ENCODE results near the gene PDS5A. TPM values are rescaled to one million over a fixed set of nuclear protein-coding genes. Genes with fewer than 3 reads are reported as not detected.
"Not testable (repeated sequence)": the region's sequence is repeated elsewhere in the genome, so short reads cannot be mapped to it uniquely, and the experiment has no call there.

The PDS5A gene
- total RNA-seq, 1 experiment from 2014 or later, result 37.1 TPM

GRCh38 chr4:39941682-39942217 lies 36.0 kb downstream of the PDS5A start:
- no peaks in the 10 kb centered on the region for H3K27me3 ChIP-seq (ENCODE audit: control insufficient read depth, insufficient read depth, low read length)
- H3K4me3 ChIP-seq (ENCODE audit: insufficient read depth, low read depth, low read length), result no peak overlapping the region
- no peaks in the 10 kb centered on the region for H3K36me3 ChIP-seq (replicated peaks; ENCODE audit: control insufficient read depth, insufficient read depth, low read length)
- DNase-seq, result no peak

GRCh38 chr4:39937683-39938268 lies 39.9 kb downstream of the PDS5A start:
- Histone ChIP-seq H3K4me3 (ENCODE audit: insufficient read depth, low read depth, low read length) (no peak overlapping the region), H3K36me3 (replicated peaks; ENCODE audit: control insufficient read depth, insufficient read depth, low read length) (no peaks in the 10 kb centered on the region), H3K27me3 (ENCODE audit: control insufficient read depth, insufficient read depth, low read length) (no peaks in the 10 kb centered on the region)
- DNase-seq, result no peak

- Histone ChIP-seq H3K36me3 (replicated peaks; ENCODE audit: control insufficient read depth, insufficient read depth, low read length) (no peaks in the 10 kb centered on the region), H3K27me3 (ENCODE audit: control insufficient read depth, insufficient read depth, low read length) (no peaks in the 10 kb centered on the region), H3K4me3 (ENCODE audit: insufficient read depth, low read depth, low read length) (no peak overlapping the region)
- peak; percentile 22 for DNase-seq
Observed at GRCh38 chr4:39936565-39937418, 40.9 kb downstream of the PDS5A start.

- H3K36me3 ChIP-seq (replicated peaks; ENCODE audit: control insufficient read depth, insufficient read depth, low read length), result no peaks in the 10 kb centered on the region
- no peak for DNase-seq
- no peak overlapping the region for H3K4me3 ChIP-seq (ENCODE audit: insufficient read depth, low read depth, low read length)
- no peaks in the 10 kb centered on the region for H3K27me3 ChIP-seq (ENCODE audit: control insufficient read depth, insufficient read depth, low read length)
Observed at GRCh38 chr4:39933671-39934590, 43.8 kb downstream of the PDS5A start.

GRCh38 chr4:39932776-39933402 lies 44.8 kb downstream of the PDS5A start:
- Histone ChIP-seq H3K36me3 (replicated peaks; ENCODE audit: control insufficient read depth, insufficient read depth, low read length) (peaks cover under 1% of the 10 kb centered on the region), H3K27me3 (ENCODE audit: control insufficient read depth, insufficient read depth, low read length) (no peaks in the 10 kb centered on the region), H3K4me3 (ENCODE audit: insufficient read depth, low read depth, low read length) (no peak overlapping the region)
- DNase-seq, result no peak

- Histone ChIP-seq H3K36me3 (replicated peaks; ENCODE audit: control insufficient read depth, insufficient read depth, low read length) (peaks cover 1% of the 10 kb centered on the region), H3K27me3 (ENCODE audit: control insufficient read depth, insufficient read depth, low read length) (no peaks in the 10 kb centered on the region), H3K4me3 (ENCODE audit: insufficient read depth, low read depth, low read length) (no peak overlapping the region)
- no peak for DNase-seq
Observed at GRCh38 chr4:39931441-39931901, 46.2 kb downstream of the PDS5A start.

GRCh38 chr4:39928538-39928937 lies 49.2 kb downstream of the PDS5A start:
- Histone ChIP-seq H3K4me3 (ENCODE audit: insufficient read depth, low read depth, low read length) (no peak overlapping the region), H3K27me3 (ENCODE audit: control insufficient read depth, insufficient read depth, low read length) (no peaks in the 10 kb centered on the region), H3K36me3 (replicated peaks; ENCODE audit: control insufficient read depth, insufficient read depth, low read length) (peaks cover 1% of the 10 kb centered on the region)
- no peak for DNase-seq

GRCh38 chr4:39924014-39924413 lies 53.7 kb downstream of the PDS5A start:
- H3K4me3 ChIP-seq (ENCODE audit: insufficient read depth, low read depth, low read length), result no peak overlapping the region
- H3K36me3 ChIP-seq (replicated peaks; ENCODE audit: control insufficient read depth, insufficient read depth, low read length), result peaks cover 3% of the 10 kb centered on the region
- no peaks in the 10 kb centered on the region for H3K27me3 ChIP-seq (ENCODE audit: control insufficient read depth, insufficient read depth, low read length)
- no peak for DNase-seq

- Histone ChIP-seq H3K27me3 (ENCODE audit: control insufficient read depth, insufficient read depth, low read length) (no peaks in the 10 kb centered on the region), H3K4me3 (ENCODE audit: insufficient read depth, low read depth, low read length) (no peak overlapping the region), H3K36me3 (replicated peaks; ENCODE audit: control insufficient read depth, insufficient read depth, low read length) (peaks cover 2% of the 10 kb centered on the region; the same call in 1 of the 2 replicates)
- DNase-seq, result no peak
Observed at GRCh38 chr4:39922399-39922798, 55.3 kb downstream of the PDS5A start.

- Histone ChIP-seq H3K4me3 (ENCODE audit: insufficient read depth, low read depth, low read length) (no peak overlapping the region), H3K36me3 (replicated peaks; ENCODE audit: control insufficient read depth, insufficient read depth, low read length) (peaks cover 2% of the 10 kb centered on the region), H3K27me3 (ENCODE audit: control insufficient read depth, insufficient read depth, low read length) (no peaks in the 10 kb centered on the region)
- DNase-seq, result no peak
Observed at GRCh38 chr4:39913471-39913870, 64.2 kb downstream of the PDS5A start.

- Histone ChIP-seq H3K4me3 (ENCODE audit: insufficient read depth, low read depth, low read length) (no peak overlapping the region), H3K27me3 (ENCODE audit: control insufficient read depth, insufficient read depth, low read length) (no peaks in the 10 kb centered on the region), H3K36me3 (replicated peaks; ENCODE audit: control insufficient read depth, insufficient read depth, low read length) (peaks cover 2% of the 10 kb centered on the region)
- no peak for DNase-seq
Observed at GRCh38 chr4:39910064-39910463, 67.6 kb downstream of the PDS5A start.

GRCh38 chr4:39908284-39908683 lies 69.4 kb downstream of the PDS5A start:
- H3K4me3 ChIP-seq (ENCODE audit: insufficient read depth, low read depth, low read length), result no peak overlapping the region
- DNase-seq, result no peak
- H3K36me3 ChIP-seq (replicated peaks; ENCODE audit: control insufficient read depth, insufficient read depth, low read length), result no peaks in the 10 kb centered on the region; the same call in 1 of the 2 replicates
- no peaks in the 10 kb centered on the region for H3K27me3 ChIP-seq (ENCODE audit: control insufficient read depth, insufficient read depth, low read length)

GRCh38 chr4:39905656-39906055 lies 72.1 kb downstream of the PDS5A start:
- Histone ChIP-seq H3K36me3 (replicated peaks; ENCODE audit: control insufficient read depth, insufficient read depth, low read length) (no peaks in the 10 kb centered on the region; the same call in 1 of the 2 replicates), H3K4me3 (ENCODE audit: insufficient read depth, low read depth, low read length) (no peak overlapping the region), H3K27me3 (ENCODE audit: control insufficient read depth, insufficient read depth, low read length) (no peaks in the 10 kb centered on the region)
- DNase-seq, result no peak

GRCh38 chr4:39905019-39905418 lies 72.7 kb downstream of the PDS5A start:
- not testable (repeated sequence) for H3K4me3 ChIP-seq (ENCODE audit: insufficient read depth, low read depth, low read length); DNase-seq; H3K27me3 ChIP-seq (ENCODE audit: control insufficient read depth, insufficient read depth, low read length); H3K36me3 ChIP-seq (replicated peaks; ENCODE audit: control insufficient read depth, insufficient read depth, low read length)

All from H7 (cell line).